Activated B cell treated with CpG ODN at 0.5 μM for 24 hours (primary cell): ENCODE data around the gene SPATA46. TPM values are rescaled to one million over a fixed set of nuclear protein-coding genes. Genes with fewer than 3 reads are reported as not detected.

Experiments used
- ATAC-seq: fragments of 200-7000 bp; cut with Tn5 transposase; one replicate; pipeline ENCODE4 v1.10.0; 2021; ENCODE audit warnings: low read depth, mild to moderate bottlenecking, moderate library complexity
- CTCF ChIA-PET: fragments of 350-600 bp; sonication (Branson Sonifier 250); formaldehyde crosslinking; loops from one replicate; lab custom pipeline; 2021; ENCODE audit warnings: antibody characterized with exemption; lab: Charles Lee
- POLR2A ChIA-PET: fragments of 350-600 bp; sonication (Branson Sonifier 250); formaldehyde crosslinking; loops from one replicate; lab custom pipeline; 2021; ENCODE audit warnings: antibody characterized with exemption; lab: Charles Lee
- DNase-seq: peaks from one replicate; pipeline ENCODE4 v3.0.0; 2022
- H3K27ac Mint-ChIP-seq: one replicate; pipeline ENCODE4 v1.8.0; 2020; ENCODE audit warnings: mixed read lengths
- H3K27me3 Mint-ChIP-seq: one replicate; pipeline ENCODE4 v1.8.0; 2021; ENCODE audit warnings: mixed read lengths
- H3K36me3 Mint-ChIP-seq: one replicate; pipeline ENCODE4 v1.8.0; 2021; ENCODE audit warnings: low read depth, mixed read lengths
- H3K4me1 Mint-ChIP-seq: one replicate; pipeline ENCODE4 v1.8.0; 2021; ENCODE audit warnings: mixed read lengths
- H3K4me3 Mint-ChIP-seq: one replicate; pipeline ENCODE4 v1.8.0; 2020; ENCODE audit warnings: mild to moderate bottlenecking, mixed read lengths
- H3K9me3 Mint-ChIP-seq: one replicate; pipeline ENCODE4 v1.8.0; 2020; ENCODE audit warnings: mixed read lengths
- intact Hi-C: fragments of 100-400 bp; cut with micrococcal nuclease; formaldehyde crosslinking; loops from one replicate; pipeline ENCODE4 v1.15.1; 2024
- total RNA-seq: library from RNA; stranded (reverse); gene quantifications from 2 replicates; pipeline ENCODE4 v1.2.3, GENCODE V29; 2022
- TF ChIP-seq, protein P1 (sequence below): fragments of 200-600 bp; IDR thresholded peaks from one replicate; pipeline ENCODE4 v1.8.0; 2022; ENCODE audit warnings: antibody characterized with exemption, mild to moderate bottlenecking

The SPATA46 gene
- total RNA-seq, 1 donor from 2014 or later: not detected

DNA sequence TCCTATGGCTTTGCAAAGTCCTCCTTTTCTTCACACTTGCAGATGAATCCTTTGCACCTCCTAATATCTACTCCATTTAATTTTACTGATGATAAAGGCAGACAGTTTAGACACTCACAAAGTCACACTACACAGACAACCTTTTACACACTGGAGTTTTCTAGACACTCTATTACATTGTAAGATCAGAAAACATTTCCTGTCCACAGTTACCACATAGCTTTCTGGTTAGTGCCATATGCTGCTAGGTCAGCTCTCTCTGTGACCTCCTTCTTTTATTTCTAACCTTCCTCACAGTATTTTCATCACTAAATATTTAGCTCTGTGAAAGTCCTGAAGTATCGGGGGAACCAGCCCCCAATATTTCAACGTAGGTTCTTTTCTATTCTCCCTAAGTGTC is 30.2 kb upstream of the SPATA46 start:
- ATAC-seq (no peak), DNase-seq (no peak)
- Mint-ChIP-seq H3K36me3 (no peaks in the 10 kb centered on the region), H3K4me3 (no peak overlapping the region), H3K4me1 (no peaks in the 10 kb centered on the region), H3K27me3 (peaks cover 15% of the 10 kb centered on the region), H3K27ac (no peak overlapping the region), H3K9me3 (no peaks in the 10 kb centered on the region)
- ChIA-PET CTCF (no interaction called here), POLR2A (no interaction called here)
- TF ChIP-seq, protein P1, sequence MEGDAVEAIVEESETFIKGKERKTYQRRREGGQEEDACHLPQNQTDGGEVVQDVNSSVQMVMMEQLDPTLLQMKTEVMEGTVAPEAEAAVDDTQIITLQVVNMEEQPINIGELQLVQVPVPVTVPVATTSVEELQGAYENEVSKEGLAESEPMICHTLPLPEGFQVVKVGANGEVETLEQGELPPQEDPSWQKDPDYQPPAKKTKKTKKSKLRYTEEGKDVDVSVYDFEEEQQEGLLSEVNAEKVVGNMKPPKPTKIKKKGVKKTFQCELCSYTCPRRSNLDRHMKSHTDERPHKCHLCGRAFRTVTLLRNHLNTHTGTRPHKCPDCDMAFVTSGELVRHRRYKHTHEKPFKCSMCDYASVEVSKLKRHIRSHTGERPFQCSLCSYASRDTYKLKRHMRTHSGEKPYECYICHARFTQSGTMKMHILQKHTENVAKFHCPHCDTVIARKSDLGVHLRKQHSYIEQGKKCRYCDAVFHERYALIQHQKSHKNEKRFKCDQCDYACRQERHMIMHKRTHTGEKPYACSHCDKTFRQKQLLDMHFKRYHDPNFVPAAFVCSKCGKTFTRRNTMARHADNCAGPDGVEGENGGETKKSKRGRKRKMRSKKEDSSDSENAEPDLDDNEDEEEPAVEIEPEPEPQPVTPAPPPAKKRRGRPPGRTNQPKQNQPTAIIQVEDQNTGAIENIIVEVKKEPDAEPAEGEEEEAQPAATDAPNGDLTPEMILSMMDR: no peak
- intact Hi-C loops: no loop called here

DNA sequence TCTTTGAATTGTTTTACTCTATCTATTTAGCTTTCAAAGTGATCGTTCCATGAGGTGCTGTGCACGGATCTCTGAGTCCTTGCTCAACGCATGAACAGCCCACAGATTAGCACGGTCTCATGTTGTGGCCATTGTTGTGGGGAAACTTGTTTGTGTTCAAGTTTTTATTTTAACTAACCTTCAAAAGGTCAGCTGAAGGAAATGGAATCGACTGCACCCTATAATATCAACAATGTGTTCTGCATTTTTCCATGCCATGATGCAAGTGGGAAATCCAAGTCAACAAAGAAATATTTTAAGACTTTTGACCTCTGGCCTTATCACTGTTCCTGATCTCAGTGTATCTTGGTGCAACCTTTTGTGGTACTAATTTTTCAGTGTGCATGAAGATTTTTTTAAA is 29.1 kb upstream of the SPATA46 start:
- no peaks in the 10 kb centered on the region for H3K4me1 Mint-ChIP-seq
- ChIA-PET POLR2A (no interaction called here), CTCF (no interaction called here)
- DNase-seq (no peak), ATAC-seq (no peak)
- intact Hi-C loops: no loop called here
- no peaks in the 10 kb centered on the region for H3K36me3 Mint-ChIP-seq
- H3K4me3 Mint-ChIP-seq: no peak overlapping the region
- no peak overlapping the region for H3K27ac Mint-ChIP-seq
- no peaks in the 10 kb centered on the region for H3K9me3 Mint-ChIP-seq
- H3K27me3 Mint-ChIP-seq: peaks cover 11% of the 10 kb centered on the region
- TF ChIP-seq, protein P1: no peak

DNA sequence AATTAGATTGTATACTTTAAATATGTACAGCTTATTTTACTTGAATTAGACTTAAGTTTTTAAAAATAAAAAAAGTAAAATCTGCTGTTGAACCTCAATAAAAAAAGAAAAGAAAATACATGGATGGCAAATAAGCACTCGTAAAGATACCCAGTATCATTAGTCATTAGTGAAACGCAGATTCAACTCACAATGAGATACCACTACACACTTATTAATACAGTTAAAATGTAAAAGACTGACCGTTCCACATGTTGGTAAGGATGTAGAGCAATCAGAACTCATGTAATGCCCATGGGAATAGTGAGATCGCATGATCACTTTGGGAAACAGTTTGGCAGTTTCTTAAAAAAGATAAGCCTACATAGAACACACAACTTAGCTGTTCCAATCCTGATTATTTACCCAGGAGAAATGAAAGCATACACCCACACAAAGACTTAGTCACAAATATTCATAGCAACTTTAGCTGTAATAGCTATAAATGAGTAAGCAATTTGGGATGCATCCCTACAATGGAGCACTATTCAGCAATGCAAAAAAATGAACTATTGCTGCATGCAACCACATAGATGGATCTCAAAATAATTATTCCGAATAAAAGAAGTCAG is 28.0 kb upstream of the SPATA46 start:
- TF ChIP-seq, protein P1: no peak
- Mint-ChIP-seq H3K4me3 (no peak overlapping the region), H3K9me3 (no peaks in the 10 kb centered on the region), H3K36me3 (no peaks in the 10 kb centered on the region), H3K27ac (no peak overlapping the region), H3K27me3 (peaks cover 9% of the 10 kb centered on the region), H3K4me1 (no peaks in the 10 kb centered on the region)
- intact Hi-C loops: no loop called here
- POLR2A ChIA-PET: no interaction called here
- DNase-seq (no peak), ATAC-seq (no peak)
- CTCF ChIA-PET: no interaction called here

DNA sequence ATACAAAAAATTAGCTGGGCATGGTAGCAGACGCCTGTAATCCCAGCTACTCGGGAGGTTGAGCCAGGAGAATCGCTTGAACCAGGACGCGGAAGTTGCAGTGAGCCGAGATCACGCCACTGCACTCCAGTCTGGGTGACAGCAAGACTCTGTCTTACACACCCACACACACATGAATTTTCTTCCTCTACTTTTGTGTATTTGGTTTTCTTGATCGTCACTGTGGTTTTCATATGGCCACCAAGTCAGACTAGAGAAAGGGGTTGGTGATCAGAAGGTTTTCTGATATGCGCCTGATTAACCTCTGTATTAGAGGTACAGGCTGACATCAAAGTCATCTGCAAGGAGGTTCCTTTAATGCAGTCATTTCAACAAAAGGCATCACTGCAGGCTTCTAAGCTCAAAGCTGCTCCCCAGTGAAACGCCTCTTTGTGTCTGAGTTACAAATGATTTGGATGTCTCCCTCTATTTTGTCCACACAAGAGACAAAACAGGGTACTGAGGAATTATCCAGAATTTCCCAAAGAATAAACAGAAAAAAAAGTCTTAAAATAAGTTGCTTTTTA is 24.2 kb upstream of the SPATA46 start:
- no peak for DNase-seq
- Mint-ChIP-seq H3K9me3 (no peaks in the 10 kb centered on the region), H3K4me3 (no peak overlapping the region), H3K4me1 (no peaks in the 10 kb centered on the region), H3K36me3 (no peaks in the 10 kb centered on the region), H3K27me3 (peaks cover 23% of the 10 kb centered on the region), H3K27ac (no peak overlapping the region)
- ChIA-PET CTCF (no interaction called here), POLR2A (no interaction called here)
- TF ChIP-seq, protein P1: no peak
- ATAC-seq: no peak
- intact Hi-C loops: no loop called here

DNA sequence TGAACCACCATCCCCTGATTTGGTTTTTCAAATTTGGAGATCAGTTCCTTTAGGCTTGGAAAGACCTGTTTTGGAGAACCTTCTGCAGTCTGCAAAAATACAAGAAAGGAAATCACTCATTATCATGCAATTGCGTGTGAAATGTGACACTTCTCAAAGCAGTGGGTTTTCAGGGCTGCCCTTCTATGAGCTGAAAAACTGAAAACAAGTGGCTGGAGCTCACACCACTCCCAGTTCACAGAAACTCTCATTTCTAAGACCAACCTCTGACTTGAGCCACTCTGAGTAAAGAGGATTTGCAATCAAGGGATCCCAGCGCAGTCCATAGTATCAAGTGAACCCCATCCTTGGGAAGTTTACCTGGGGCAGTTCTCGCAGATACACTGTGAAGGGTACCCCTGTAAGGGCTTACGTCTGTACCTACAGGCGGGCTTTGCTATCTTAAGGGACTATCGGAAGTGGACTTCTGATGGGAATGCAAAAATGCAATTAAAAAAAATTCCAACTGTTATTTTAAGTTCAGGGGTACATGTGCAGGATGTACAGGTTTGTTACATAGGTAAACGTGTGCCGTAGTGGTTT is 22.4 kb upstream of the SPATA46 start:
- Mint-ChIP-seq H3K36me3 (no peaks in the 10 kb centered on the region), H3K27me3 (peaks cover 23% of the 10 kb centered on the region), H3K4me3 (no peak overlapping the region), H3K4me1 (no peaks in the 10 kb centered on the region), H3K9me3 (no peaks in the 10 kb centered on the region), H3K27ac (no peak overlapping the region)
- no peak for ATAC-seq
- intact Hi-C loops: no loop called here
- ChIA-PET POLR2A (no interaction called here), CTCF (no interaction called here)
- TF ChIP-seq, protein P1: no peak
- DNase-seq: no peak
